OCI-M1 (cell line): ENCODE data around the gene LGALS14.
"Not testable (repeated sequence)": the region's sequence is repeated elsewhere in the genome, so short reads cannot be mapped to it uniquely, and the experiment has no call there.

Experiments used
- DNase-seq: peaks from one replicate; lab custom pipeline; 2025; lab: John Stamatoyannopoulos, UW

LGALS14 gene, protein sequence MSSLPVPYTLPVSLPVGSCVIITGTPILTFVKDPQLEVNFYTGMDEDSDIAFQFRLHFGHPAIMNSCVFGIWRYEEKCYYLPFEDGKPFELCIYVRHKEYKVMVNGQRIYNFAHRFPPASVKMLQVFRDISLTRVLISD

DNA sequence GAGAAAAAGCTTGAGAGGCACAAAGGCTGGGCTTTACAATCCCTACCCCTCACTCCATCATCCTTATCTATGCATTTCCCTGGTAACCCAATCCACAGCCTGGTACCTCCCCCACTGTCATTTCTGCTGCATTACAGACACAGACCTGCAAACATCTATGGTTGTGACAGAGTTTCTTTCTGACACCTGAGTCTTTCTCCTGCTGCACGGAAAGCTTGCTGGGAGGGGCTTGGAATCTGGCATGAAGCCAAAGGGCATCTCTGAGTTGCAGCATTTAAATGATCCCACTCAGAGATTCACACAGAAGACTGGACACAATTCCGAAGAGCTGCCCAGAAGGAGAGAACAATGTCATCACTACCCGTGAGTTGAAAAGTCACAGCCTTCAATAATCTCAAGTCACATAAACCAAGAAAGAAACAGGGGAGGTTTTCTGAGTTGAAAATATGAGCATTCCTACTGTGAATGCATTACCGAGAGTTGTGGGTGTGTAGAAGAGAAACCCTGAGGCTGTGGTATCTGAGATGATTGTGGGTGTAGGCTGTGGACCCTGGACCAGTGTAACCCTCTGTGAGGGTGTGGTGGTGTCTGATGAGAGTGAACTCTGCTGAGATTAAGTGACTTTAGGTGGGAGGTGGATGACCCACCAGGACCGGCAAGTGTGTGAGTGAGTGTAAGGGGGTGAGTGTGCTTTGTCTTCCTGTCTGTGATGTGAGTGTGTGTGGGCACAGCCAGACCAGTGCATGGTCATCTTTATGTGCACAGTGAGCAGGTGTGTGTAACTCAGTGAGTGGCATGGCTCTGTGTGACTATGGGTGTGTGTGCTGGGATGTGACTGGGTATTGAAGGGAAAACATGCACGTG, at the start of gene LGALS14:
Gene LGALS14, plus strand, starts transcription at position 301 of the 864 bp plus-strand sequence. Its CDS starts 48 bp downstream, at position 349.
- no peak for DNase-seq

DNA sequence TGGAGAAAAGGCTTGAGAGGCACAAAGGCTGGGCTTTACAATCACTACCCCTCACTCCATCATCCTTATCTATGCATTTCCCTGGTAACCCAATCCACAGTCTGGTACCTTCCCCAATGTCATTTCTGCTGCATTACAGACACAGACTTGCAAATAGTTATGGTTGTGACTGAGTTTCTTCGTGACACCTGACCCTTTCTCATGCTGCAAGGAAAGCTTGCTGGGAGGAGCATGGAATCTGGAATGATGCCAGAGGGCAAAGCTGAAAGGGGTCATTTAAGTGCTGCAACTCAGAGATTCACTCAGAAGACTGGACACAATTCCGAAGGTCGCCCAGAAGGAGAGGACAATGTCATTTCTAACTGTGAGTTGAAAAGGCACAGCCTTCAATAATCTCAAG, 48.7 kb upstream of the LGALS14 start, which contains the start of gene LGALS16:
Gene LGALS16, plus strand, starts transcription at position 301 of the 400 bp plus-strand sequence. Its CDS starts 49 bp downstream, at position 350.
- DNase-seq, result no peak

DNA sequence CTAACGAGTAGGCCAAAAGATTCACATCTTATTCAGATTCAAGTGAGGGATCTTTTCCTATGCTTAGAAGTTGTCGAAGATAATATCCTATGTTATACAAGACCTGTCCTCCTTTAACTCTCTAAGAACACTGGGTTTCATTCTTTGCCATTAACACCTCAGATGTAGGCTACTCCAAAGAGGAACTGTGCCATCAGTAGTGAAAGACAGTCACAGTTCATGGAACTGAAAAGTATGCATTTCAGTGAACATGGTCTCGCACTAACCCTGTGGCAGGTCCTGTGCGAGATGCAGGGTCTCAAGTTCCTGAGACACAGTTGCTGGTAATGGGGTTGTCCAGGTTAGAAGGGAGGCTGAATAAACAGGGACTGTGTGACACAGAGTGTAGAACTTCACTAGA, 44.5 kb upstream of the LGALS14 start:
- no peak for DNase-seq

DNA sequence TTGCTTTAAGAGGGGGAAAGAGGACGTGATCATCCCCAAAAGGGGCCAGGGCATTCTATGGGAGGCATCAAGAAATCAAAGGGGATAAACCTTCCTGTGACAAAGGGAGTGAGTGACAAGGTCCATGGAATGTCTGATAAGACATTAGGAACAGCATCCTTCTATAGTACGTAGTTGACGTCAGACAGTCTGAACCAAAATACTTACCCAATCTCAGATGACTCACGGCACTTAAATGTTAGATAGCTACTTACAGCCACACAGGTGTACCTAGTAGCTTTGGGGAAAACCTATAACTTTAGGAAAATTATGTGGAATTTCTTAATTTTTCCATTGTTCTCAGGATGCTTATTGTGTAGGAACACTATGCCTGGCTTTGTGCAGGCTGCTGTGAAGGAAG, 43.6 kb upstream of the LGALS14 start:
- DNase-seq, result no peak

DNA sequence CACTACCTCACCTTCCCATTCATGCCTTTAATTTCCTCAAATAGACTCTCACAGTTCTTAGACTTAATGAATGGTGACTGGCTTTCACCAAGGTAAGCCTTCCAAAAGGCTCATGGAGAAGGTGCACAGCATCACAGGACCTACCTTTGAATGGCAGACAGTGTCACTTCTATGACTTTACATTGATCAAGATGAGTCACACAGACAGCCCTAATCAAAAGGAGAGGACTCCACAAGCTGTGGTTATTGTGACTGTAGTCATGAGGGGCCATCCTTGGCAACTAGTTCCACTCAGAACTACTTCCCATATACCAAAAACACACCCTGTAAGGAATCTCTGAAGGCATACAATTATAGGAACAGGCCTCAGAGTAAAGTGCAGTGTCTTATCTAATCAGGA, 42.7 kb upstream of the LGALS14 start:
- DNase-seq, result no peak

DNA sequence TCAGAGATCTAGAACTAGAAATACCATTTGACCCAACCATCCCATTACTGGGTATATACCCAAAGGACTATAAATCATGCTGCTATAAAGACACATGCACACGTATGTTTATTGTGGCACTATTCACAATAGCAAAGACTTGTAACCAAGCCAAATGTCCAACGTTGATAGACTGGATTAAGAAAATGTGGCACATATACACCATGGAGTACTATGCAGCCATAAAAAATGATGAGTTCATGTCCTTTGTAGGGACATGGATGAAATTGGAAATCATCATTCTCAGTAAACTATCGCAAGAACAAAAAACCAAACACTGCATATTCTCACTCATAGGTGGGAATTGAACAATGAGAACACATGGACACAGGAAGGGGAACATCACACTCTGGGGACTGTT, 34.4 kb upstream of the LGALS14 start:
- not testable (repeated sequence) for DNase-seq

DNA sequence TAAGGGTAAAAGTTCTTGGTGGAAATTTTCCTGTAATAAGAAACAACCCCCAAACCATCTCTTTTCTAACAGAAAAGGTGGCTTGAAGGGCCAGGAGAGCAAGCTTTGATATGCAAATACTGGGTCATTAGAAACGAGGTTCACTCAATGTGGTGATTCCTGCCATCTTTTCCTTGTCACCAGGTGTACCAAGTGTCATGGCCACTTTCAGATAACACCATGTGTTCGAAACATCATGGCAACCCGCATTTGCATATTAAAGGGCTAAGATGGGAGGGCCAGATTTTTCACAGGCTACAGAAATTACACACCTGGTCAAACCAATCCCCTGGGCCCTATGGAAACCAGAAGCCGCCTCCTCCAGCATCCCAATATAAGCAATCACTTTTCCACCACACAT, 33.3 kb upstream of the LGALS14 start:
- no peak for DNase-seq

DNA sequence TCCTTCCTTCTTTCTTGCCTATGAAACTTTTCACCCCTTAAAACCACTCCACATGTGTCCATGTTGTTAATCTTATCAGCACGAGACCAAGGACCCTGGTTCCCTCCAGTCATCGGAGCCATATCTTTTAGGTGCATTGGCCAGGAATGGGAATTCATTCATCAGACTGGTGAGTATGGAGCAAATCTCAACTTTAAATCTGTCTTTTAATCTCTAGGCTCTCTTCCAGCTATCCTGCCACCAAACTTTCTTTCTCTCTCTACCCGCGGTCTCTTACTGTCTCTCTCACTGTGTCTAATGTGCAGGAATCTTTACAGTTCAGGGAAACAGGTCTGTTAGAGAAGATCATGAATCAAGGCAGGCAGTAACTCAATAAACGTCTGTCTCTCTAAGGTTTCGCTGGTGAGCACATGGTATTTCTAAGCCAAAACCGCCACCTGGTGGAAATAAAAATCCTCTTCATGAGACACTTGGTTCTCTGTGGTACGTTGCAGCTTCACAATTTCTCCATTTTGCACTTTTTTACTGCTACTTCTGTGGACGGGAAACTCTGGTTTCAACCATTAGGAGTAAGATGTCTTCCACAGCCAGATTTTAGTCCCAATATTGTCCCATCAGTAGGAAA, 32.4 kb upstream of the LGALS14 start:
- peak; percentile 88 for DNase-seq

DNA sequence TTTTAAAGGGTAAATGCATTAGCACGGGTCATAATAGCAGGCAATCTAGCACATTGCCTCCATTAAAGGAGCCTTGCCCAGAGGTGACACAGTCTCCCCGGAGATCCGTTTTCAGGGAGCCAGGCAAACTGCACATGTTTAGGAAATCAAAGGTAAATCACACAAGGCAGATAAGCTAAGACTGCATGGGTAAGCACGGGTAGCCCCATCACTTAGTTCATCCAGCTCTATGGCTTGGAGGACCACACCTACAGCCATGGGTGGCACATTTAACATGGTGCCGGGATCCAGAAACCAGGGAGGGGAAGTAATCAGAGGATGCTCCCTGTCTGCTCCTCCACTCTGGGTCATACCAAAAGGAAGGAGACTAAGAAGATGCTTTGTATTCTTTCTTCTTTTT, 31.8 kb upstream of the LGALS14 start:
- no peak for DNase-seq

DNA sequence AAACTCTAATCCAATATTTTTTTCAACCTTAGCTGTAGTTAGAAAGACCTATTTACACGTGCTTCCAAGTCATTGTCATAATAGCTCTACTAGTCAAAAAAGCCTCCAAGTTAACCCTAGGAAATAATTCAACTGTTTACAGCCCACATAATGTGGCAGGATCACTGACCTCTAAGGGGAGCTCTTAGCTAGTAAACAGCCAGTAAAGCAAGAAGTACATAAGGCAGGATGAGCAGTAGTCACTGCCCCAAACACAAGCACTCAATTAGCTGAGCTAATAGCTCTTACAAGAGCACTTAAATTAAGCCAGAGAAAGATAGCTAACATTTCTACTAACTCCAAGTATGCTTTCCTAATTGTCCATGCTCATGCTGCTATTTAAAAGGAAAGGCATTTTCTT, 30.4 kb upstream of the LGALS14 start:
- peak; percentile 54 for DNase-seq

DNA sequence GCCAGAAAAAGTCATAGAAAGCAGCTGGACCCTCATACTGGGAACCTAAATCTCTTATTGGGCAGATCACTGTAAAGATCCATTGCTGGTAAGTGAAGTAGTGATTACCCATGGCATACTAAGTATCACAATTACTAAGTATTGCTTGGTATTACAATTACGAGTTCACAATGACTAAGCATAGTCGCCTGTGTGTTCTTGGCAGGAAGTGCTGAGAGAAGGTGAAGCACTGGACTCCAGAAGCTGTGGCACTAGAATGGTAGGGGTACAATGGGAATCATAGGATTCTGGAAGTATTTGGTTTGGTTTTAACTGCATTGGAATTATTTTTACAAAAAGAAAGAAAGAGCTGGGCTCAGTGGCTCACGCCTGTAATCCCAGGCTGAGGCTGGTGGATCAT, 28.3 kb upstream of the LGALS14 start:
- peak; percentile 33 for DNase-seq

DNA sequence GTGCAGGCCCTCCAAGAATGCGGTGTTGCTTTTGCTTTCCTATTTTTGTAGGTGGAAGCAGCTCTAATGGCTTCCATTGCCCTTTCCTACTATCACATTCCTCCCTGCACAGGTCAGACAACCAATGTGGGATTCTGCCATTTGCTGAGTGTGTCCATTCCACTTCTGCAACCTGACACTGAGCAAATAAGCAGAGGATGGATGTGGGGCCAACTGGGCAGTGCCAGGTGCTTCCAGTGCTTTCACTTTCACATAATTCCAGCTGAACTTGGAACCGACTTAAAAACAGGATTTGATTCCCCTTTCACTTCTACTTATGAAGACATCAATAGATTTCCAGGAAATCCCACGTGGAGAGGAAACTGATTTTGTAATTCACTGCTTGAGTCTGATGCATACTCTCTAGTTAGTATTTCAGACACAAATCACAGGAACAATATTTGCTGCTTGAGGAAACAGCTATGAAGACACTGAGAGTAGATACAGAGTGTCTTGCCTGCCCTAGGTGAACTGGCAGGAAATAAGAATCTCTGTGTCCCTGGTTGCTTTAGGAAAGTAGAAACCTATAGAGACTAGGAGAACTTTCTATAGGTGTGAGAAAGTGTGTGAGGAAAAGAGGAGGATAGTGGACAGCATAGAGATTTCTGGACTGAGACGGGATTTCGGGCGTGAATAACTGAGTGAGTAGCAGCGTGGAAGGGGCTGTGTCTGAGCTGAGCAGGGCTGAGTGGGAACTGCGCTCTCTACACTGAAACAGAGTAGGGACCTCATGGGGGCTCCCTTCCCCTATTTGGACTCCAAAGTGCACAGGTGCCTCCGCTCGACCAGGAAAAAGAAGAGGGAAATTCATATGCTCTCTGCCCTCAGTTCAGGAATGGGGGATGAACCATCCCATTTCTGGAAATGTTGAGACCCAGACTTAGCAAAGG, 26.1 kb upstream of the LGALS14 start:
- no peak for DNase-seq

DNA sequence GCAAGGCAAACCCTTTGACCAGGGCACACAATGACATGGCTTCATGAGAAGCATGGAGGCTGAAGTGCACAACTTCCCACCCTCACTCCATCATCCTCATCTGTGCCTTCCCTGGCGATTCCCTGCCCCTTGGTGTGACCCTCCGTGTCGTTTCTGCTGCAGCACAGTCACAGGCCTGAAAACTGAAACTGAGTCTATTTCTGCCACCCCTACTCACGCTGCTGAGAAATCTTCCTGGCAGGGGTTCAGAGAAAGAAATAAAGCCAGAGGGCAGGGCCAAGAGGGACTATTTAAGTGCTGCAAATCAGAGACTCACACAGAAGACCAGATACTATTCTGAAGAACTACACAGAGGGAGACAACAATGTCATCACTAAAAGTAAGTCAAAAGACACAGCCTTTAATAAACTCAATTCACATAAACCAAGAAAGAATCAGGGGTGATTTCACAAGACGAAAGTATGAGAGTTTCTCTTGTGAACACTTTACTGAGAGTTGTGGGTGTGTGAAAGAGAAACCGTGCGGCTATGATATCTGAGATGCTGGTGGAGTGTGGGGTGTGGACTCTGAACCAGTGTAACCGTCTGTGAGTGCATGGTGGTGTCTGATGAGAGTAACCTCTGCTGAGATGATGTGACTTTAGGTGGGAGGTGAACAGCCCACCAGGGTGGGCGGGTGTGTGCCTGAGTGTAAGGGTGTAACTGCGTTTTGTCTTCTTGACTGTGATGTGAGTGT, 25.1 kb upstream of the LGALS14 start:
- no peak for DNase-seq

DNA sequence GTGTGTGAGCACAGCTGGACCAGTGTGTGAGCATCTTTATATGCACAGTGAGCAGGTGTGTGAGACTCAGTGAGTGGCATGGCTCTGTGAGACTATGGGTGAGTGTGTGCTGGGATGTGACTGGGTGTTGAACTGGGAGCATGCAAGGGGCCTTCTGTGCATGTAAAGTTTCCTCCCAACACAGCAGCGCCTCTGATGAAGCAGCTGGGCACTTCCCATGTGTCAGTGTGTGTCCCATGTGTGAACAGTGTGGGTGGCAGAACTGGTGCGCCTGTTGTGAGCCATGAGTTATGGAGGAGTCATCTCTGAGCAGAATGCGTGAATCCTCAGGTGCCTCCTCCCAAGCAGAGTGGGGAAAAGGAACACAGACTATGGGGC, 24.5 kb upstream of the LGALS14 start:
- no peak for DNase-seq

DNA sequence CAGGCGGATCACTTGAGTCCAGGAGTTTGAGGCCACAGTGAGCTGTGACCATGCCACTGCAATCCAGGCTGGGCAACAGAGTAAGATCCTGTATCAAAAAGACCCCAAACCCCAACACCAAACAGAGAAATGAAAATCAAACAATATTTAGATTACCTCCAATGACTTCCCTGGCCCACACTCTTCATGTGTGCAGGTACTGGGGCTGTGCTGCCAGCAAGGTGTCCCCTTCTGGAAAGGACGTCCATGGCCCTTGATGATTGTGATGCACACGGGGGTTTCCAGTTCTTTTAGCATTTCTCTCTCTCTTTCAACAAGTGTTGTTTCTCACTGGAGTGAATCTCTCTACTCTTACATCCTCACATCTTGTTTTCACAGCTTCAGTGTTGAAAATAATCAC, 23.7 kb upstream of the LGALS14 start:
- no peak for DNase-seq

DNA sequence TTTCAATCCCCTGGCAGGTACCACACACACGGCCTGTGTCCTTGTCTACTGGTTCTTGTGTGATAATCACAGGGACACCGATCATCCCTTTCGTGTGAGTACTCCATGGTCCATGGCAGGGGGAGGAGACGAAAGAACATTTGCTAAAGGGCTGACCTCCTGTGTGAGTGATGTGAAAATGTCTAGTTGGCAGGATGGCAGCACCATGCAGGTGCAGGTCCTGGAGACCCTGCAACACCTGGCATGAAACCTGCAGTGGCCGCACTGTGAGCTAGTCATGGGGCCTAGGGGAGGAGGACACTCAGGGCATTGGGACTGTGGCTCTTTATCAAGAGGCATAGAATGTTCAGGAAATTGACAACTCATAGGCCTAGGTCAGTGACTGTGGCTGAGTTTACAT, 22.9 kb upstream of the LGALS14 start:
- no peak for DNase-seq

DNA sequence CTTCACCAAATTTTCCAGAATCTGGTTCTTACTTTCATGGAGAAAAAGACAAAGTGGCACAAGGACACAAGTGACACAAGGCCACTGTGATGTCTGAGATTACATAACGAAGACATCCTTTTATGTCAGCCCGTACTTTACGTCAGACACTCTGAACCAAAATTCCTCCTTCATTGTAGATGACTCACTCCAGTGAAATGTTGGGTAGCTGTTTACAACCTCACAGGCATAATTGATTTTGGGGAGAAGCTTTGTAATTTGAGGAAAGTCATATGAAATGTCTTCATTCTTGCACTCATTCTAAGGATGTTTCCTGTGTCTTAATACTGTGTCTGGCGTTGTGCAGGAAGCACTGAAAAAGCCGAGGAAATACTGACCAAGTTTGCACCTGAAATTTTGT, 20.0 kb upstream of the LGALS14 start:
- DNase-seq, result no peak

DNA sequence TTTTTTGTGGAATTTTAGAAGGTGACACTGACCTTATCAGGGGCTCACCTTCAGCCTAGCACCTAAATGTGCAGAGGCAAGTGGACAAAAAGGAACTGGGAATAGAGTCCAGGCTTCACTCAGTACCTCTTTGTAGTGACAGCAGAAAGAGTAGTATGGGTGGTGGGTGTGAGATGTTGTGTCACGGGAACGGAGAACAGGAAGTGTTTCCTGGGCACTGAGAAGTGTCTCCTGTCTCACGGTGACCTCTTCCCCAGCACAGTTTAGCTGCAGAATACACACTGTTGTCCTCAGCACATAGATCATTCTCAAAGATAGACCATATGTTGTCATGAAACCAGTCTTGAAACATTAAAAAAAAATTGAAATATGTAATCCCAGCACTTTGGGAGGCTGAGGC, 17.5 kb upstream of the LGALS14 start:
- DNase-seq, result no peak

DNA sequence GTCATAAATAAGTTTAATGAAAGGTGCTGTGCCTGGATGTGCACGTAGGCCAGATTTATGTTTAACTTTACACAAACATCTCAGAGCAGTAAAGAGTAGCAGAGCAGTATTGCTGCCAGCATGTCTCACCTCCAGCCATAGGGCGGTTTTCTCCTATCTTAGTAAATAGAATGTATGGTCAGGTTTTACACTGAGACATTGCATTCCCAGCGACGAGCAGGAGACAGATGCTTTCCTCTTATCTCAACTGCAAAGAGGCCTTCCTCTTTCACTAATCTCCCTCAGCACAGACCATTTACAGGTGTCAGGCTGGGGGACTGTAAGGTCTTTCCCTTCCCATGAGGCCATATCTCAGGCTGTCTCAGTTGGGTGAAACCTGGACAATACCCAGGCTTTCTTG, 15.6 kb upstream of the LGALS14 start:
- peak; percentile 11 for DNase-seq

DNA sequence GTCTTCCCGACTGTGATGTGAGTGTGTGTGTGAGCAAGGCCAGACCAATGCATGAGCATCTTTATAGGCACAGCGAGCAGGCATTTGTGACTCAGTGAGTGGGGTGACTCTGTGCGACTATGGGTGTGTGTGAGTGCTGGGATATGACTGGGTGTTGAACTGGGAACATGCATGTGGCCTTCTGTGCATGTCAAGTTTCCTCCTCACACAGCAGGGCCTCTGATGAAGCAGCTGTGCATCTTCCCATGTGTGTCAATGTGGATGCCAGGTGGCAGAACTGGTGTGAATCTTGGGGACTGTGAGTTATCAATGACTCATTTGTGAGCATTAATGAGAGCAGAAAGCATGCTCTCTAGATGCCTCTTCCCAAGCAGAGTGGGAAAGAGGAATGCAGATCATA, 12.1 kb upstream of the LGALS14 start:
- DNase-seq, result no peak

DNA sequence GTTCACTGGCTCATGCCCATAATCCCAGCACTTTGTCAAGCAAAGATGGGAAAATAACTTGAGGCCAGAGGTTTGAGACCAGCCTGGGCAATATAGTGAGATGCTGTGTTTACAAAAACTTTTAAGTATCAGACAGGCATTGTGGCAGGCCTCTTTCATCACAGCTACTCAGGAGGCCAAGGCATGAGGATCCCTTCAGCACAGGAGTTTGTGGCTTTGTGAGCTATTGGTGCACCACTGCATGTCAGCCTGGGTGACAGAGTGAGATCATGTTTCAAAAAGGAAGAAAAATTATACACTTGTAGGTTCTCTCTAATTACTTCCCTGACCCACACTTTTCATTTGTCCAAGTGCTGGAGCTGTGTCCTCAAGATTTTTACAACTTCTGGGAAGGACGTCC, 11.5 kb upstream of the LGALS14 start:
- DNase-seq, result no peak
